Measurements from ENCODE around the gene SLC35F6. TPM values are rescaled to one million over a fixed set of nuclear protein-coding genes. Genes with fewer than 3 reads are reported as not detected.
A peak's percentile ranks its signal among the peaks of the same experiment; 100 is the strongest.
"Not testable (repeated sequence)": the region's sequence is repeated elsewhere in the genome, so short reads cannot be mapped to it uniquely, and the experiment has no call there.

The SLC35F6 gene
- polyA plus RNA-seq, 4 donors: 13.2 to 19.1 (median 16.2) TPM

- DNase-seq (ENCODE audit: low read depth in 4 of 4, low spot score in 3 of 4): no peak
Measured at GRCh38 chr2:26730549-26731344, 33.3 kb upstream of the SLC35F6 start.

- no peak for DNase-seq (ENCODE audit: low read depth in 4 of 4, low spot score in 3 of 4)
Measured at GRCh38 chr2:26731714-26732113, 32.4 kb upstream of the SLC35F6 start.

- DNase-seq (ENCODE audit: low read depth in 4 of 4, low spot score in 3 of 4): no peak
Measured at GRCh38 chr2:26732446-26732845, 31.6 kb upstream of the SLC35F6 start.

- DNase-seq (ENCODE audit: low read depth in 4 of 4, low spot score in 3 of 4): no peak
Measured at GRCh38 chr2:26733413-26733812, 30.7 kb upstream of the SLC35F6 start.

GRCh38 chr2:26735097-26735496 lies 29.0 kb upstream of the SLC35F6 start:
- no peak for DNase-seq (ENCODE audit: low read depth in 4 of 4, low spot score in 3 of 4)

- no peak for DNase-seq (ENCODE audit: low read depth in 4 of 4, low spot score in 3 of 4)
Measured at GRCh38 chr2:26735883-26736588, 28.0 kb upstream of the SLC35F6 start.

GRCh38 chr2:26737221-26737620 lies 26.9 kb upstream of the SLC35F6 start:
- DNase-seq (ENCODE audit: low read depth in 4 of 4, low spot score in 3 of 4): no peak

GRCh38 chr2:26738481-26738880 lies 25.6 kb upstream of the SLC35F6 start:
- DNase-seq (ENCODE audit: low read depth in 4 of 4, low spot score in 3 of 4): no peak

GRCh38 chr2:26739514-26739913 lies 24.6 kb upstream of the SLC35F6 start:
- no peak for DNase-seq (ENCODE audit: low read depth in 4 of 4, low spot score in 3 of 4)

GRCh38 chr2:26740346-26740745 lies 23.7 kb upstream of the SLC35F6 start:
- DNase-seq (ENCODE audit: low read depth in 4 of 4, low spot score in 3 of 4): no peak

GRCh38 chr2:26740890-26741302 lies 23.2 kb upstream of the SLC35F6 start:
- no peak for DNase-seq (ENCODE audit: low read depth in 4 of 4, low spot score in 3 of 4)

GRCh38 chr2:26742048-26742770 lies 21.9 kb upstream of the SLC35F6 start:
- DNase-seq (ENCODE audit: low read depth in 4 of 4, low spot score in 3 of 4): no peak

- DNase-seq (ENCODE audit: low read depth in 4 of 4, low spot score in 3 of 4): no peak
Measured at GRCh38 chr2:26743852-26744251, 20.2 kb upstream of the SLC35F6 start.

GRCh38 chr2:26744953-26745352 lies 19.1 kb upstream of the SLC35F6 start:
- no peak for DNase-seq (ENCODE audit: low read depth in 4 of 4, low spot score in 3 of 4)

GRCh38 chr2:26745609-26746327 lies 18.3 kb upstream of the SLC35F6 start:
- peak; percentile 49 to 62 (median 57) for DNase-seq (ENCODE audit: low read depth in 4 of 4, low spot score in 3 of 4)

GRCh38 chr2:26746934-26747333 lies 17.1 kb upstream of the SLC35F6 start:
- no peak for DNase-seq (ENCODE audit: low read depth in 4 of 4, low spot score in 3 of 4)

- DNase-seq (ENCODE audit: low read depth in 4 of 4, low spot score in 3 of 4): not testable (repeated sequence)
Measured at GRCh38 chr2:26749787-26750420, 14.2 kb upstream of the SLC35F6 start.

- DNase-seq (ENCODE audit: low read depth in 4 of 4, low spot score in 3 of 4): not testable (repeated sequence)
Measured at GRCh38 chr2:26750467-26750866, 13.6 kb upstream of the SLC35F6 start.

- DNase-seq (ENCODE audit: low read depth in 4 of 4, low spot score in 3 of 4): no peak
Measured at GRCh38 chr2:26752656-26753055, 11.4 kb upstream of the SLC35F6 start.

GRCh38 chr2:26754539-26754938 lies 9.5 kb upstream of the SLC35F6 start:
- no peak for DNase-seq (ENCODE audit: low read depth in 4 of 4, low spot score in 3 of 4)

Data from left renal pelvis (tissue), 4 donors.